A673 (cell line): ENCODE data around the gene MPRIP. TPM values are rescaled to one million over a fixed set of nuclear protein-coding genes. Genes with fewer than 3 reads are reported as not detected.

Experiments used
- BruUV-seq: library from RNA; stranded (reverse); fragments of 400-500 nt; replicated peaks from 2 replicates; lab custom pipeline; 2021; lab: Mats Ljungman, UMichigan
- CTCF ChIA-PET: fragments of 300-600 bp; sonication (Branson Sonifier 250); formaldehyde crosslinking; loops from one replicate; lab custom pipeline; 2022; ENCODE audit warnings: antibody characterized with exemption; lab: Charles Lee
- POLR2A ChIA-PET: fragments of 300-600 bp; sonication (Branson Sonifier 250); formaldehyde crosslinking; loops from one replicate; lab custom pipeline; 2022; ENCODE audit warnings: antibody characterized with exemption; ENCODE audit not compliant: low non-redundant PET; lab: Charles Lee
- DNase-seq: peaks from one replicate; pipeline ENCODE4 v3.0.0-alpha.2; 2015; ENCODE audit warnings: low spot score
- H3K27ac ChIP-seq: fragments of 200-600 bp; sonication (generic); 2 replicates; pipeline ENCODE4 v1.5.1; 2016; ENCODE audit warnings: mixed run types, low read depth, mild to moderate bottlenecking, mixed read lengths, antibody characterized with exemption, low read length; ENCODE audit not compliant: poor library complexity, severe bottlenecking
- H3K27me3 ChIP-seq: fragments of 200-600 bp; sonication (generic); replicated peaks from 2 replicates; pipeline ENCODE4 v1.6.1; 2017; ENCODE audit warnings: mixed run types, low read depth, mild to moderate bottlenecking, mixed read lengths, antibody characterized with exemption, low read length; ENCODE audit not compliant: insufficient read depth, poor library complexity
- H3K36me3 ChIP-seq: fragments of 200-600 bp; sonication (generic); 2 replicates; pipeline ENCODE4 v1.6.1; 2016; ENCODE audit warnings: mixed run types, mild to moderate bottlenecking, mixed read lengths, antibody characterized with exemption, low read length; ENCODE audit not compliant: insufficient read depth, poor library complexity, severe bottlenecking
- H3K4me1 ChIP-seq: fragments of 200-600 bp; sonication (generic); 2 replicates; pipeline ENCODE4 v1.6.1; 2017; ENCODE audit warnings: mixed run types, mild to moderate bottlenecking, mixed read lengths, antibody characterized with exemption, low read length; ENCODE audit not compliant: insufficient read depth, poor library complexity, severe bottlenecking
- H3K4me3 ChIP-seq: fragments of 200-600 bp; sonication (generic); 2 replicates; pipeline ENCODE4 v1.5.1; 2016; ENCODE audit warnings: low read depth, mixed run types, mild to moderate bottlenecking, mixed read lengths, low read length; ENCODE audit not compliant: poor library complexity, severe bottlenecking
- H3K9me3 ChIP-seq: fragments of 200-600 bp; sonication (generic); 2 replicates; pipeline ENCODE4 v1.6.1; 2016; ENCODE audit warnings: mixed run types, low read depth, mild to moderate bottlenecking, mixed read lengths, antibody characterized with exemption, low read length; ENCODE audit not compliant: poor library complexity, severe bottlenecking
- EZH2 ChIP-seq: fragments of 200-600 bp; sonication (generic); IDR thresholded peaks from 2 replicates; pipeline ENCODE4 v1.6.1; 2017; ENCODE audit warnings: borderline replicate concordance, low read depth, mild to moderate bottlenecking, mixed read lengths, antibody characterized with exemption, low read length; ENCODE audit not compliant: poor library complexity, severe bottlenecking
- intact Hi-C: fragments of 100-400 bp; cut with micrococcal nuclease; formaldehyde crosslinking; loops from one replicate; pipeline ENCODE4 v1.10.0; 2022; ENCODE audit not compliant: unreplicated experiment
- total RNA-seq: library from RNA; stranded (reverse); gene quantifications from 2 replicates; pipeline ENCODE4 v1.2.3, GENCODE V29; 2021
- TF ChIP-seq, protein P1 (sequence below): fragments of 300-800, 200-600 bp; sonication (generic); conservative IDR thresholded peaks from 2 replicates; pipeline ENCODE4 v1.5.1; 2017; ENCODE audit warnings: low read depth, mild to moderate bottlenecking, antibody characterized with exemption, low read length, moderate library complexity, mixed read lengths

MPRIP gene
- total RNA-seq, 1 experiment from 2014 or later: 290 TPM

GRCh38 chr17:17093764-17094163 lies 51.5 kb downstream of the MPRIP start:
- CTCF ChIA-PET: no interaction called here
- no peak overlapping the region for H3K4me3 ChIP-seq
- no peak for TF ChIP-seq EZH2
- TF ChIP-seq, protein P1, sequence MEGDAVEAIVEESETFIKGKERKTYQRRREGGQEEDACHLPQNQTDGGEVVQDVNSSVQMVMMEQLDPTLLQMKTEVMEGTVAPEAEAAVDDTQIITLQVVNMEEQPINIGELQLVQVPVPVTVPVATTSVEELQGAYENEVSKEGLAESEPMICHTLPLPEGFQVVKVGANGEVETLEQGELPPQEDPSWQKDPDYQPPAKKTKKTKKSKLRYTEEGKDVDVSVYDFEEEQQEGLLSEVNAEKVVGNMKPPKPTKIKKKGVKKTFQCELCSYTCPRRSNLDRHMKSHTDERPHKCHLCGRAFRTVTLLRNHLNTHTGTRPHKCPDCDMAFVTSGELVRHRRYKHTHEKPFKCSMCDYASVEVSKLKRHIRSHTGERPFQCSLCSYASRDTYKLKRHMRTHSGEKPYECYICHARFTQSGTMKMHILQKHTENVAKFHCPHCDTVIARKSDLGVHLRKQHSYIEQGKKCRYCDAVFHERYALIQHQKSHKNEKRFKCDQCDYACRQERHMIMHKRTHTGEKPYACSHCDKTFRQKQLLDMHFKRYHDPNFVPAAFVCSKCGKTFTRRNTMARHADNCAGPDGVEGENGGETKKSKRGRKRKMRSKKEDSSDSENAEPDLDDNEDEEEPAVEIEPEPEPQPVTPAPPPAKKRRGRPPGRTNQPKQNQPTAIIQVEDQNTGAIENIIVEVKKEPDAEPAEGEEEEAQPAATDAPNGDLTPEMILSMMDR: no peak
- H3K4me1 ChIP-seq: peaks cover 22% of the 10 kb centered on the region
- intact Hi-C loops: no loop called here
- H3K27ac ChIP-seq: peak overlapping the region; percentile 44
- no TSS peak for BruUV-seq
- H3K9me3 ChIP-seq: no peaks in the 10 kb centered on the region
- no peaks in the 10 kb centered on the region for H3K27me3 ChIP-seq
- POLR2A ChIA-PET: no interaction called here
- H3K36me3 ChIP-seq: no peaks in the 10 kb centered on the region
- no peak for DNase-seq

GRCh38 chr17:17096438-17097178 lies 54.4 kb downstream of the MPRIP start:
- no peaks in the 10 kb centered on the region for H3K27me3 ChIP-seq
- POLR2A ChIA-PET: no interaction called here
- TF ChIP-seq, protein P1: no peak
- no peak for TF ChIP-seq EZH2
- no TSS peak for BruUV-seq
- H3K36me3 ChIP-seq: peaks cover 4% of the 10 kb centered on the region
- no peaks in the 10 kb centered on the region for H3K9me3 ChIP-seq
- intact Hi-C loops: no loop called here
- H3K4me1 ChIP-seq: peaks cover 29% of the 10 kb centered on the region
- CTCF ChIA-PET: no interaction called here
- no peak for DNase-seq
- peak overlapping the region; percentile 59 for H3K27ac ChIP-seq
- H3K4me3 ChIP-seq: no peak overlapping the region

DNA sequence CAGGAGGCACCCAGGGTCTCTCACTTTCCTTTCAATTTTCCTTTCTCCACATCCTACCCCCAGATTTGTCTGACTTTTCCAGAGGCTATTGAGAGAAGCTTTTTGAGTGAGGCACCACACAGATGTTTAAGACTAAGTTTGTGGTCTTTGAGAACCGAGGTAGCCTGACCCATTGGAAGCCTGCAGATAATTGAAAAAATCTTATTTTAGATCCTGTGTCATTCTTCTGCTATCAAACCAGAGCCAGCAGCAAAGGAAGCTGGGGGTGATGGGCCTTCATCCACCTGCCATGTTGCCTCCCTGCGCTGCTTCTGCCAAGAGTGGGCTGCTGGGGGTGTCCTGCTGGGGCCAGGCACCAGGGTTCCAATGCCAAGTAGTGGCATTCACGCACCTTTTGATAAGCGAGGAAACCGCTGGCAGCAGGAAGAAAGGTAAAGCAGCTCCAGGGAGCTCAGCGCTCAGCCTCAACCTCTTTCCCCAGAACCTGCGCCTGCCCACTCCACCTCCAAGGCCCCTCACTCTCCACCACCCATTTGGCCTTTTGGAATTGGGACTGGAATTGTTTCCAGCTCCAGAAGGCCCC lies 55.6 kb downstream of the MPRIP start:
- ChIA-PET POLR2A (no interaction called here), CTCF (no interaction called here)
- DNase-seq: no peak
- BruUV-seq: no TSS peak
- H3K4me1 ChIP-seq: peaks cover 29% of the 10 kb centered on the region
- H3K4me3 ChIP-seq: no peak overlapping the region
- intact Hi-C loops: no loop called here
- TF ChIP-seq, protein P1: no peak
- TF ChIP-seq EZH2: no peak
- H3K9me3 ChIP-seq: no peaks in the 10 kb centered on the region
- no peaks in the 10 kb centered on the region for H3K27me3 ChIP-seq
- H3K27ac ChIP-seq: peak overlapping the region; percentile 62
- H3K36me3 ChIP-seq: peaks cover 4% of the 10 kb centered on the region
